Measurements from ENCODE around the gene NPDC1. TPM values are rescaled to one million over a fixed set of nuclear protein-coding genes. Genes with fewer than 3 reads are reported as not detected.

The NPDC1 gene
- total and polyA plus RNA-seq, 2 of the 8 experiments (the other 6 are each of a cell fraction or from before 2014, with no cell fraction given) = 26.2 to 44.1 TPM

- TF ChIP-seq E2F6 (IDR thresholded peaks at IDR 0.05) (no peak), SP4 (IDR thresholded peaks at IDR 0.05; ENCODE audit: low read length) (no peak), ASH2L (IDR thresholded peaks at IDR 0.05; ENCODE audit: low read length) (no peak), CTCF (IDR thresholded peaks at IDR 0.05; ENCODE audit: control extremely low read depth in 1 of 3, insufficient read depth in 1 of 3, low read depth in 1 of 3, low read length in 3 of 3) (no peak)
These were observed 31.8 kb downstream of the NPDC1 start (continued) for GRCh38 chr9:137014166-137014565.
